GM12865 (cell line): ENCODE results near the gene HEG1.
"Not testable (repeated sequence)": the region's sequence is repeated elsewhere in the genome, so short reads cannot be mapped to it uniquely, and the experiment has no call there.

ENCODE experiments used
- DNase-seq: peaks from one replicate; pipeline ENCODE4 v3.0.0; 2010; ENCODE audit warnings: low read depth
- H3K4me3 ChIP-seq: 2 replicates; pipeline ENCODE4 v1.5.1; 2011; ENCODE audit warnings: mild to moderate bottlenecking, low read depth, low read length, control low read depth
- CTCF ChIP-seq: IDR thresholded peaks from 2 replicates; pipeline ENCODE4 v1.5.1; 2011; ENCODE audit warnings: low read length, control low read depth, low read depth, inconsistent platforms; ENCODE audit not compliant: insufficient read depth; ENCODE audit errors: missing control alignments

Gene HEG1

GRCh38 chr3:125090649-125091048 lies 34.9 kb upstream of the HEG1 start:
- no peak for TF ChIP-seq CTCF
- no peak for DNase-seq
- no peak overlapping the region for H3K4me3 ChIP-seq

GRCh38 chr3:125087768-125088391 lies 32.1 kb upstream of the HEG1 start:
- no peak for TF ChIP-seq CTCF
- H3K4me3 ChIP-seq, result no peak overlapping the region
- no peak for DNase-seq

GRCh38 chr3:125085166-125085565 lies 29.4 kb upstream of the HEG1 start:
- no peak for DNase-seq
- TF ChIP-seq CTCF, result no peak
- H3K4me3 ChIP-seq, result no peak overlapping the region

GRCh38 chr3:125083776-125084175 lies 28.0 kb upstream of the HEG1 start:
- no peak overlapping the region for H3K4me3 ChIP-seq
- TF ChIP-seq CTCF, result no peak
- no peak for DNase-seq

- H3K4me3 ChIP-seq, DNase-seq: not testable (repeated sequence)
Measured at GRCh38 chr3:125082339-125082738, 26.5 kb upstream of the HEG1 start.

- H3K4me3 ChIP-seq, result no peak overlapping the region
- no peak for DNase-seq
- no peak for TF ChIP-seq CTCF
Measured at GRCh38 chr3:125080077-125080476, 24.3 kb upstream of the HEG1 start.

GRCh38 chr3:125079675-125080045 lies 23.9 kb upstream of the HEG1 start:
- no peak overlapping the region for H3K4me3 ChIP-seq
- no peak for DNase-seq
- no peak for TF ChIP-seq CTCF
